HEK293 (cell line): ENCODE data around the gene MARCHF10.

Experiments
- SETDB1 ChIP-seq: IDR thresholded peaks from one replicate; pipeline ENCODE4 v1.6.1; 2017; ENCODE audit warnings: mild to moderate bottlenecking, low read length, moderate library complexity, mixed read lengths; ENCODE audit not compliant: insufficient read length
- ZNF610 ChIP-seq: fragments of 450-650 bp; formaldehyde crosslinking; IDR thresholded peaks from 2 replicates; pipeline ENCODE4 v1.5.1; 2016; ENCODE audit warnings: missing biosample characterization, missing genetic modification characterization, borderline replicate concordance
- ZNF791 ChIP-seq: fragments of 450-650 bp; formaldehyde crosslinking; IDR thresholded peaks from 2 replicates; pipeline ENCODE4 v1.5.1; 2016; ENCODE audit warnings: missing biosample characterization, missing genetic modification characterization

DNA sequence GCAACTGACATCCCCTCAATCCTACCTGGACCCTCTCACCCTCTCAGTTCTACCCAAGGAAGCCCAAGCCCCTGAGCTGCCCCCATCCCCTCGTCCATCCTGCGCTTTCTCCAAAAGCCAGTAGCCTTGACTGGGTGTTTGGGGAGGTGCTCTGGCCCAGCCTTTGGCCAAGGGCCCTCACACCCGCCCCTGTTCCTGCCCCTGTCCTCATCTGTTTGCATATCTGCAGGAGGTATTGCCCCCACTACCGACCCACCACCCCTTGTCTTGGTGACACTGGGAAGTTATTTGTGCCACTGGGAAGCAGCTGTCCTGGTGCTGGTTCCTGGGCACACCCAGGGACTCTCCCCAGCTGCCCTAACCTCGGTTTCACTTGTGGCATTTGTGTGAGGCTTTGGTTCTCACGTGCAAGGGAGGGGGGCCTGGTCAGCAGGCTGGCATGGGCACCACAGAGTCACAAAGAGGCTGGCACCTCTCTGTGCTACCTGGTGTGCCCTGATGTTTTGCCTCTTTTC is 105.3 kb downstream of the MARCHF10 start:
- TF ChIP-seq ZNF610 (tag by site-specific recombination) (no peak), ZNF791 (tag by site-specific recombination) (no peak), SETDB1 (no peak)
